Fibroblast of the aortic adventitia (primary cell): ENCODE data around the gene RNF150. TPM values are rescaled to one million over a fixed set of nuclear protein-coding genes. Genes with fewer than 3 reads are reported as not detected.

Experiments
- DNase-seq: peaks from one replicate; pipeline ENCODE4 v3.0.0-alpha.2; 2010; ENCODE audit warnings: low read depth
- H3K4me3 ChIP-seq: 2 replicates; pipeline ENCODE4 v1.5.1; 2011; ENCODE audit warnings: low read depth, mild to moderate bottlenecking, control low read depth, low read length, moderate library complexity
- CTCF ChIP-seq: IDR thresholded peaks from 2 replicates; pipeline ENCODE4 v1.5.1; 2011; ENCODE audit warnings: mild to moderate bottlenecking, low read length, control low read depth, inconsistent platforms; ENCODE audit not compliant: insufficient read depth
- total RNA-seq: library from RNA; depleted of rRNA; stranded (reverse); fragments of >200 nt; gene quantifications from 2 replicates; pipeline ENCODE4 v1.2.3, GENCODE V29; 2012; ENCODE audit warnings: low replicate concordance

Gene RNF150
- total RNA-seq, 1 donor, result 0.99 TPM

GRCh38 chr4:141036786-141037185 lies 96.5 kb downstream of the RNF150 start:
- DNase-seq, result no peak
- H3K4me3 ChIP-seq, result no peak overlapping the region
- TF ChIP-seq CTCF, result no peak

GRCh38 chr4:141035920-141036319 lies 97.3 kb downstream of the RNF150 start:
- no peak overlapping the region for H3K4me3 ChIP-seq
- no peak for TF ChIP-seq CTCF
- no peak for DNase-seq

GRCh38 chr4:141028024-141028529 lies 105.2 kb downstream of the RNF150 start:
- TF ChIP-seq CTCF, result no peak
- DNase-seq, result peak; percentile 31

GRCh38 chr4:141027421-141027820 lies 105.8 kb downstream of the RNF150 start:
- no peak overlapping the region for H3K4me3 ChIP-seq
- no peak for DNase-seq
- no peak for TF ChIP-seq CTCF

More at GRCh38 chr4:141028024-141028529, 105.2 kb downstream of the RNF150 start:
- no peak overlapping the region for H3K4me3 ChIP-seq

GRCh38 chr4:141026900-141027299 lies 106.4 kb downstream of the RNF150 start:
- H3K4me3 ChIP-seq, result no peak overlapping the region
- TF ChIP-seq CTCF, result no peak
- no peak for DNase-seq

GRCh38 chr4:141023051-141023450 lies 110.2 kb downstream of the RNF150 start:
- no peak overlapping the region for H3K4me3 ChIP-seq
- TF ChIP-seq CTCF, result no peak
- no peak for DNase-seq

GRCh38 chr4:141022111-141022695 lies 111.1 kb downstream of the RNF150 start:
- H3K4me3 ChIP-seq, result no peak overlapping the region
- DNase-seq, result no peak
- TF ChIP-seq CTCF, result no peak
